ENCODE results near the gene LPO.

Gene LPO

GRCh38 chr17:58289869-58290268 is 51.5 kb downstream of the LPO start:
- peak; percentile 19 for DNase-seq (ENCODE audit: low read depth, low spot score)
- no peak overlapping the region for H3K4me3 ChIP-seq (ENCODE audit: low read length)

- no peak for DNase-seq (ENCODE audit: low read depth, low spot score)
- H3K4me3 ChIP-seq (ENCODE audit: low read length): no peak overlapping the region
These were observed 52.9 kb downstream of the LPO start for GRCh38 chr17:58291246-58291645.

DNA sequence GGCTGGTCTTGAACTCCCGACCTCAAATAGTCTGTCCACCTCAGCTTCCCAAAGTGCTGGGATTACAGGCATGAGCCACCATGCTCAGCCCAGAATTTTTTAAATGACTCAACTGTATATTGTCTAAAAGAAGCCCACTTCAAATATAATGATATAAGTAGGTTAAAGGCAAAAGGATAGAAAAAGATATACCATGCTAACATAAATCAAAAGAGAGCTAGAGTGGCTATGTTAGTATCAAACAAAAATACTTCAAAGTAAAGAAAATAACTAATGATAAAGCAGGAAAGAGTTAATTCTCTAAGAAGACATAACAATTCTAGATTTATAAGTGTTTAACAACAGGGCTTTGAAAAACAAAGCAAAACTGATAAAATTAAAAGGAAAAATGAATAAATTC is 55.6 kb downstream of the LPO start:
- DNase-seq (ENCODE audit: low read depth, low spot score): no peak

DNA sequence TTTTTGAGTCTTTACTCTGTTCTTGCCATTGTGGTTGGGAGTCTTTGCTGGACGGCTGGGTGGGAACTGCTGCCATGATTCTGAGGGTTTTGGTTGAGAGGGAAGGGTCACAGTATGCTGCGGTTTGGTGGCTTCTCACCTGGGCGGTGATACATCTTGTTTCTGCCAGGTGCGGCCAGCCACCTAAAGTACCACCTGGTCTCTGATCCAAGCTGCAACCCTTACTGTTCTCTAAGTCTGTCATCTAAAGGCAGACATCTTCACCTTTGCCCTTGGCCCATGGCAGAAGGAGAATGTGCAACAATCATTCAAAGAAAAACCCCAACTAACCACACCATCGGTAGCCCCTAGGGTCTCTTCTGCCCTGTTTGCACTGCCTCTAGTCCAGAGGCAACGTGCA is 62.0 kb downstream of the LPO start:
- DNase-seq (ENCODE audit: low read depth, low spot score): no peak
- H3K4me3 ChIP-seq (ENCODE audit: low read length): no peak overlapping the region

More for the DNA sequence above, 55.6 kb downstream of the LPO start:
- no peak overlapping the region for H3K4me3 ChIP-seq (ENCODE audit: low read length)

- no peak overlapping the region for H3K4me3 ChIP-seq (ENCODE audit: low read length)
- no peak for DNase-seq (ENCODE audit: low read depth, low spot score)
These were observed 63.2 kb downstream of the LPO start for GRCh38 chr17:58301504-58302150.

- H3K4me3 ChIP-seq (ENCODE audit: low read length): no peak overlapping the region
- no peak for DNase-seq (ENCODE audit: low read depth, low spot score)
These were observed 64.0 kb downstream of the LPO start for GRCh38 chr17:58302171-58302918.

DNA sequence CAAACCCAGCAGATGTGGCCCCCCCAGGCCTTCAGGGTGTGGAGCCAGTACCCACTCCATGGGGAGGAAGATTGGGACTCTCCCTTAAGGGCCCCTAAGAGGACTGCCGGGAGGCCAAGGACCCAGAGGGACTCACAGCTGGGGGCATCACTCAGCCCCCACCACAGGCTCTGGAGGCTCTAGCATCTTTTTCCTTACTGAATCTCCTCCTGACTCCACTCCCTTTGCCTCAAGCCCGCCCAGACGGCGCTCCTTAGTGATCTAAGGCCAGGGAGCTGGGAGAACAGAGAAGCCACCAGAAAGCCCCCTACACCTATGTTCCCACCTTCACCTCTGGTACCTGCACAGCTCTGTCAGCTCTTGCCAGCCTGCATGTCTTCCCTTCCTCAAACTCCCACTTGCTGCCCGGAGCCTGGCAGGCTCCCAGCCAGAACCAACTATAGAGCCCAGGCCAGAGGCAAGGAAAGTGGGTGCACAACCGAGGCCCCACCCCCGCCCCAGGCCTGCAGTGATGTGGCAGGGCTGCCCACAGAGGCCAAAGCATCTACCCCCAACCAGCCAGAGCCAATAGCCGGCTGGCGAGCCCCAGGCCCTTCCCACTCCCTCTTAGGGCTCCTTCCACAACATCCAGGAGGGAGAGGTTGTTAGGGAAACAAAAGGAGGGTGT is 64.7 kb downstream of the LPO start:
- no peak for DNase-seq (ENCODE audit: low read depth, low spot score)
- no peak overlapping the region for H3K4me3 ChIP-seq (ENCODE audit: low read length)

- peak; percentile 57 for DNase-seq (ENCODE audit: low read depth, low spot score)
These were observed 65.8 kb downstream of the LPO start for GRCh38 chr17:58303971-58304749.

GRCh38 chr17:58304750-58305486 is 66.5 kb downstream of the LPO start:
- no peak overlapping the region for H3K4me3 ChIP-seq (ENCODE audit: low read length)
- no peak for DNase-seq (ENCODE audit: low read depth, low spot score)

More at GRCh38 chr17:58303971-58304749, 65.8 kb downstream of the LPO start:
- H3K4me3 ChIP-seq (ENCODE audit: low read length): no peak overlapping the region

DNA sequence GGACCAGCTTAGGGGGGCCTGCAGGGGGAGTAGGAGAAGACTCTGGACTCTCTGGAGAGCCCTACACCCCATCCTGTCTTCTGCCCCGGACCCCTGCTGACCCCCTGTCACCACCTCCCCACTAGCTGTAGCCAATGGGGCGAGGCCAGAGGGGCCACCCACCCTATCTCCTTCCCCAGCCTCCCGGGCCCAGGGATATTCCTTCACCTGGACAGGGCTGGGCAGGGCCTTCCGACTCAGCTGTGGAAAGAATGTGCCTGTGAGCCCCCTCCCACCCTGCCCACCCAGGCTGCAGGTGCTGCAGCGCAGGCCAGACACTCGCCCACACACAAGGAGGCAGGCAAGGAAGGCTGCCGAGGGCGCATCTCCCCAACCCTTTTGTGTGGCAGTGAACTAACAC is 67.2 kb downstream of the LPO start:
- no peak overlapping the region for H3K4me3 ChIP-seq (ENCODE audit: low read length)
- no peak for DNase-seq (ENCODE audit: low read depth, low spot score)

- no peak for DNase-seq (ENCODE audit: low read depth, low spot score)
- H3K4me3 ChIP-seq (ENCODE audit: low read length): no peak overlapping the region
These were observed 68.0 kb downstream of the LPO start for GRCh38 chr17:58306131-58306951.

GRCh38 chr17:58307468-58308172 is 69.2 kb downstream of the LPO start:
- no peak for DNase-seq (ENCODE audit: low read depth, low spot score)
- no peak overlapping the region for H3K4me3 ChIP-seq (ENCODE audit: low read length)

DNA sequence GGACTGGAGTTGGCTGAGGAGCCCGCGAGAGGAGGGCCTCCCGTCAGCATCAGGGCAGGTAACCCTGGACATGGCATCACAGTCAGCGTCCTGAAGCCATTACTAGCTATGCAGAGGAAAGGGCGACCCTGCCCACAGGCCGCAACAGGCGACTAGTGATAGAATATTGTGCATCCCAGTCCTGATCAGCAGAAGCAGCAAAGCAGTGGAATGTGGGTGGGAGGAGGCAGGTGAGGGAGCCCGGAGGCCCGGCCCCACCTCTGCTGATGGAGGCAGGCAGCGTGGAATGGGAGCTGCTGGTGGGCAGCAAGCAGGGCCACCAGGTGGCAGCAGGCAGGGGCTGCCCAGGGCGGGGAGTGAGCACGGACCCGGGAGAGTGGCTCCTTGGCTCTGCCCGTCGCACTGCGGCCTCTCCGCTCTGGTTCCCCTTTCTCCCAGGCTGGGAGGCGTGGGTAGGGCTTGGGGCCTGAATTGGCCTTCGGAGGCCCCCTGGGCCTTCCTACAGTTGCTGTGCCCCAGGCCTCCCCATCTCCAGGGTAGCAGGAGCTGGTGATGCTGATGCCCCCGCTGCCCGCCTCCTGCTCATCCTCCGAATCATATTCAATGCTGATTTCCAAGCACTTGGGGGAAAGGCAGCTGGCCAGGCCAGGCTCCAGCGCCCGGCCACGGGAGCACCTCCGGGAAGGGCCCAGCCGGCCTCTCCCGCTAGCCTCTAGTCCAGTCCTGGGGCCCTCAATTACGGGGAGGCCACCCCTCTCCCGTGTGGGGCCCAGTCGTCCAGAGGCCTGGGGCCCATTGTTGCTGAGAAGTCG is 70.0 kb downstream of the LPO start:
- DNase-seq (ENCODE audit: low read depth, low spot score): no peak

DNA sequence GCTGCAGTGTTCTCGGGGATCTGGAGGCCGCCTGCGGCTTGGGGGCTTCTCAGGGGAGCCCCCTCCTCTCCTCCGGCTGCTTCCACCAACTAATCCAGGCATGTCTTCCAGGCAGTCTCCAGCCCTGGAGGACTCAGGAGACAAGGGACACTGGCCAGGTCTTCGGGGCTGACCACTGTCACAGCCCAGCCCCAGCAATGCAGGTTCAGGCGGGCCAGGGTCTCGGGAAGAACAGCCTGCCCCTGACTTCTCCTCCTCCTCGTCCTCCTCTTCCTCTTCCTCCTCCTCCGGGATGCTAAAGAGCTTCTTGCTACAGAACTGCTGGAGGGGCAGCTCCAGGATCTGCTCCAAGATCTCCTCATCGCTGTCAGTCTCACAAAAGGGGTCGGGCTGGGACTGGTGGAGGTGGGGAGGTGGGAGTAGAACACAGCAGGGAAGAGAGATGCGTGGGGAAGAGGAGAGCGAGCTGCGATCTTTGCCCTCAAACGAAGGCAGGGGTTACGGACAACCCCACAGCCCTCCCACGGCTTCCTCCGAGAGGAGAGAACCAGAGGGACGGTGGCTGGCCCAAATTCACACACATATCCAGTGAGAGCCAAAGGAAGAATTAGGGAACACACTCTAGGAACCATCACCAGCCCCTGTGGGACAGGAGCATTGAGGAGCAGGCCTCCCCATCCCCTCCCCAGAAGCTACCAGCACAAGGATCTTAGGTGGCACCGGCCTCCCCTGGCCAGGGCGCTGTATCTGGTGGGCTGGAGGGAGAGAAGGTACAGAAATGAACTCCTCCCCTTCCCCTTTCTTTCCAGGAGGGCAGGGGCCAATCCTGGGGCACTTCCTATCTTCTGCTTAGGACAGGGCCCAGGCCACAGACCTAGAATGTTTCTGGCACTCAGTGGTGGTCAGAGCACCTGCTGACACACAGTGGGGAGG is 70.9 kb downstream of the LPO start:
- DNase-seq (ENCODE audit: low read depth, low spot score): no peak

More for the DNA sequence above, 70.0 kb downstream of the LPO start:
- H3K4me3 ChIP-seq (ENCODE audit: low read length): no peak overlapping the region

GRCh38 chr17:58309918-58310259 is 71.5 kb downstream of the LPO start:
- no peak for DNase-seq (ENCODE audit: low read depth, low spot score)
- H3K4me3 ChIP-seq (ENCODE audit: low read length): no peak overlapping the region

More for the DNA sequence above, 70.9 kb downstream of the LPO start:
- H3K4me3 ChIP-seq (ENCODE audit: low read length): no peak overlapping the region

Data from Jurkat, Clone E6-1 (cell line).